ENCODE results near the gene OR10D3. TPM values are rescaled to one million over a fixed set of nuclear protein-coding genes. Genes with fewer than 3 reads are reported as not detected.

Gene OR10D3
- total and polyA plus RNA-seq, 4 donors = not detected

GRCh38 chr11:124210421-124210820, 27.3 kb downstream of the OR10D3 start:
- WGBS = 80% methylated on average over 5 of the region's 5 CpGs
- DNase-seq (ENCODE audit: low spot score) = no peak
- Histone ChIP-seq H3K9ac (ENCODE audit: low read depth in 1 of 2, low read length in 2 of 2) (no peak overlapping the region), H3K27ac (ENCODE audit: low read depth in 1 of 2, low read length in 2 of 2) (no peak overlapping the region), H3K36me3 (ENCODE audit: control insufficient read depth in 4 of 4, insufficient read depth in 3 of 4, low read depth in 1 of 4, low read length in 3 of 4) (no peaks in the 10 kb centered on the region), H3K4me1 (ENCODE audit: control insufficient read depth in 4 of 4, insufficient read depth in 4 of 4, low read length in 3 of 4) (no peaks in the 10 kb centered on the region), H3K4me3 (ENCODE audit: low read depth in 1 of 3, low read length in 3 of 3) (no peak overlapping the region), H3K27me3 (ENCODE audit: control insufficient read depth in 4 of 4, insufficient read depth in 4 of 4, low read length in 3 of 4) (peaks cover 0 to 2% (median 0%) of the 10 kb centered on the region in 4 donors), H3K9me3 (ENCODE audit: control insufficient read depth in 4 of 4, low read length in 3 of 4) (no peaks in the 10 kb centered on the region)
- TF ChIP-seq SP1 (IDR thresholded peaks at IDR 0.05) (no peak), FOXA1 (IDR thresholded peaks at IDR 0.05) (no peak), MAX (IDR thresholded peaks at IDR 0.05) (no peak), FOXA2 (IDR thresholded peaks at IDR 0.05) (no peak), HNF4A (conservative IDR thresholded peaks at IDR 0.05) (no peak), YY1 (IDR thresholded peaks at IDR 0.05) (no peak), ATF3 (IDR thresholded peaks at IDR 0.05) (no peak), RAD21 (IDR thresholded peaks at IDR 0.05) (no peak)

GRCh38 chr11:124211321-124211720, 28.2 kb downstream of the OR10D3 start:
- no peaks in the 10 kb centered on the region for H3K36me3 ChIP-seq (ENCODE audit: control insufficient read depth in 4 of 4, insufficient read depth in 3 of 4, low read depth in 1 of 4, low read length in 3 of 4)
- no peaks in the 10 kb centered on the region for H3K9me3 ChIP-seq (ENCODE audit: control insufficient read depth in 4 of 4, low read length in 3 of 4)
- peaks cover 0 to 2% (median 0%) of the 10 kb centered on the region in 4 donors for H3K27me3 ChIP-seq (ENCODE audit: control insufficient read depth in 4 of 4, insufficient read depth in 4 of 4, low read length in 3 of 4)
- H3K4me1 ChIP-seq (ENCODE audit: control insufficient read depth in 4 of 4, insufficient read depth in 4 of 4, low read length in 3 of 4) = no peaks in the 10 kb centered on the region
- no peak overlapping the region for H3K27ac ChIP-seq (ENCODE audit: low read depth in 1 of 2, low read length in 2 of 2)
- no peak overlapping the region for H3K4me3 ChIP-seq (ENCODE audit: low read depth in 1 of 3, low read length in 3 of 3)
- DNase-seq (ENCODE audit: low spot score) = no peak
- H3K9ac ChIP-seq (ENCODE audit: low read depth in 1 of 2, low read length in 2 of 2) = no peak overlapping the region
- no peak for TF ChIP-seq HNF4A (conservative IDR thresholded peaks at IDR 0.05)
- TF ChIP-seq ZBTB33 (IDR thresholded peaks at IDR 0.05) = no peak
- no peak for TF ChIP-seq NR2F2 (IDR thresholded peaks at IDR 0.05)
- TF ChIP-seq CTCF (IDR thresholded peaks at IDR 0.05; ENCODE audit: low read depth, low read length, missing input control) = no peak
- TF ChIP-seq MAX (IDR thresholded peaks at IDR 0.05) = no peak
- no peak for TF ChIP-seq SP1 (IDR thresholded peaks at IDR 0.05)
- no peak for TF ChIP-seq YY1 (IDR thresholded peaks at IDR 0.05)
- TF ChIP-seq RXRA (IDR thresholded peaks at IDR 0.05) = no peak

- Histone ChIP-seq H3K9me3 (ENCODE audit: control insufficient read depth in 4 of 4, low read length in 3 of 4) (no peaks in the 10 kb centered on the region), H3K4me1 (ENCODE audit: control insufficient read depth in 4 of 4, insufficient read depth in 4 of 4, low read length in 3 of 4) (no peaks in the 10 kb centered on the region), H3K27ac (ENCODE audit: low read depth in 1 of 2, low read length in 2 of 2) (no peak overlapping the region), H3K4me3 (ENCODE audit: low read depth in 1 of 3, low read length in 3 of 3) (no peak overlapping the region), H3K27me3 (ENCODE audit: control insufficient read depth in 4 of 4, insufficient read depth in 4 of 4, low read length in 3 of 4) (peaks cover 0 to 2% (median 0%) of the 10 kb centered on the region in 4 donors), H3K9ac (ENCODE audit: low read depth in 1 of 2, low read length in 2 of 2) (no peak overlapping the region), H3K36me3 (ENCODE audit: control insufficient read depth in 4 of 4, insufficient read depth in 3 of 4, low read depth in 1 of 4, low read length in 3 of 4) (no peaks in the 10 kb centered on the region)
- DNase-seq (ENCODE audit: low spot score) = no peak
- WGBS = 71% methylated on average over 3 of the region's 3 CpGs
- no peak for TF ChIP-seq CTCF (IDR thresholded peaks at IDR 0.05; ENCODE audit: low read depth, low read length, missing input control)
- TF ChIP-seq HNF4G (IDR thresholded peaks at IDR 0.05) = no peak
These were observed 30.9 kb downstream of the OR10D3 start for GRCh38 chr11:124214027-124214426.

Data from liver (tissue), 9 donors.